OCI-LY1 (cell line): ENCODE measurements around the gene DNM2.

Experiments used
- H2AFZ ChIP-seq: fragments of 200-600 bp; sonication (generic), shearing (Covaris generic); 2 replicates; pipeline ENCODE4 v1.6.0; 2014; ENCODE audit warnings: antibody characterized with exemption, mild to moderate bottlenecking, low read length
- H3F3A ChIP-seq: fragments of 200-600 bp; sonication (generic), shearing (Covaris generic); 2 replicates; pipeline ENCODE4 v1.6.0; 2014; ENCODE audit warnings: mild to moderate bottlenecking, antibody characterized with exemption, low read length, moderate library complexity; ENCODE audit not compliant: insufficient read depth
- H3K27ac ChIP-seq: fragments of 200-600 bp; sonication (generic); 2 replicates; pipeline ENCODE4 v1.5.1; 2014; ENCODE audit warnings: low read length, mixed run types, mild to moderate bottlenecking, low read depth; ENCODE audit not compliant: poor library complexity, severe bottlenecking
- H3K27me3 ChIP-seq: fragments of 200-600 bp; sonication (generic); 2 replicates; pipeline ENCODE4 v1.6.0; 2014; ENCODE audit warnings: antibody characterized with exemption, mild to moderate bottlenecking, low read length, moderate library complexity; ENCODE audit not compliant: insufficient read depth
- H3K36me3 ChIP-seq: fragments of 200-600 bp; sonication (generic); 2 replicates; pipeline ENCODE4 v1.6.1; 2014; ENCODE audit warnings: mild to moderate bottlenecking, antibody characterized with exemption, low read length, moderate library complexity, mixed read lengths; ENCODE audit not compliant: insufficient read depth
- H3K4me1 ChIP-seq: fragments of 200-600 bp; sonication (generic); 2 replicates; pipeline ENCODE4 v1.5.1; 2014; ENCODE audit warnings: mild to moderate bottlenecking, low read length, moderate library complexity; ENCODE audit not compliant: insufficient read depth, severe bottlenecking
- H3K4me2 ChIP-seq: fragments of 200-600 bp; sonication (generic), shearing (Covaris generic); 2 replicates; pipeline ENCODE4 v1.6.1; 2014; ENCODE audit warnings: low read length
- H3K4me3 ChIP-seq: fragments of 200-600 bp; sonication (generic); 2 replicates; pipeline ENCODE4 v1.5.1; 2014; ENCODE audit warnings: low read length, low read depth, mild to moderate bottlenecking, mixed read lengths; ENCODE audit not compliant: poor library complexity, severe bottlenecking
- H3K79me2 ChIP-seq: fragments of 200-600 bp; shearing (Covaris generic); 2 replicates; pipeline ENCODE4 v1.6.1; 2016; ENCODE audit warnings: mixed run types, low read length, mixed read lengths; ENCODE audit not compliant: insufficient read depth
- H3K9ac ChIP-seq: fragments of 200-600 bp; sonication (generic), shearing (Covaris generic); 2 replicates; pipeline ENCODE4 v1.6.1; 2014; ENCODE audit warnings: mild to moderate bottlenecking, low read length, mixed read lengths
- H3K9me2 ChIP-seq: fragments of 200-600 bp; sonication (generic), shearing (Covaris generic); 2 replicates; pipeline ENCODE4 v1.6.1; 2014; ENCODE audit warnings: low read depth, mild to moderate bottlenecking, low read length, mixed read lengths
- H3K9me3 ChIP-seq: fragments of 200-600 bp; shearing (Covaris generic); 2 replicates; pipeline ENCODE4 v1.6.1; 2014; ENCODE audit warnings: low read length, mixed read lengths
- H4K20me1 ChIP-seq: fragments of 200-600 bp; sonication (generic), shearing (Covaris generic); 2 replicates; pipeline ENCODE4 v1.6.0; 2016; ENCODE audit warnings: mild to moderate bottlenecking, low read length; ENCODE audit not compliant: insufficient read depth
- CTCF ChIP-seq: fragments of 200-600 bp; sonication (generic), shearing (Covaris generic); IDR thresholded peaks from 2 replicates; pipeline ENCODE4 v1.5.1; 2017; ENCODE audit warnings: mild to moderate bottlenecking, antibody characterized with exemption, low read length, moderate library complexity, mixed read lengths
- EZH2 ChIP-seq: fragments of 200-600 bp; sonication (generic), shearing (Covaris generic); IDR thresholded peaks from 2 replicates; pipeline ENCODE4 v1.8.0; 2017; ENCODE audit warnings: borderline replicate concordance, mixed run types, mild to moderate bottlenecking, antibody characterized with exemption, low read length, moderate library complexity, mixed read lengths

Gene DNM2

GRCh38 chr19:10723591-10723990 is 5.7 kb downstream of the DNM2 start:
- peaks cover 35% of the 10 kb centered on the region for H3K4me1 ChIP-seq
- H3K4me3 ChIP-seq: no peak overlapping the region
- no peak overlapping the region for H2AFZ ChIP-seq
- no peak for TF ChIP-seq CTCF
- H4K20me1 ChIP-seq: no peaks in the 10 kb centered on the region
- no peaks in the 10 kb centered on the region for H3F3A ChIP-seq
- no peaks in the 10 kb centered on the region for H3K27me3 ChIP-seq
- no peak overlapping the region for H3K4me2 ChIP-seq
- H3K9me3 ChIP-seq: no peaks in the 10 kb centered on the region
- peaks cover 24% of the 10 kb centered on the region; the same call in 1 of the 2 replicates for H3K36me3 ChIP-seq
- H3K9me2 ChIP-seq: no peaks in the 10 kb centered on the region
- H3K9ac ChIP-seq: no peak overlapping the region
- H3K79me2 ChIP-seq: peaks cover 88% of the 10 kb centered on the region
- no peak overlapping the region for H3K27ac ChIP-seq

DNA sequence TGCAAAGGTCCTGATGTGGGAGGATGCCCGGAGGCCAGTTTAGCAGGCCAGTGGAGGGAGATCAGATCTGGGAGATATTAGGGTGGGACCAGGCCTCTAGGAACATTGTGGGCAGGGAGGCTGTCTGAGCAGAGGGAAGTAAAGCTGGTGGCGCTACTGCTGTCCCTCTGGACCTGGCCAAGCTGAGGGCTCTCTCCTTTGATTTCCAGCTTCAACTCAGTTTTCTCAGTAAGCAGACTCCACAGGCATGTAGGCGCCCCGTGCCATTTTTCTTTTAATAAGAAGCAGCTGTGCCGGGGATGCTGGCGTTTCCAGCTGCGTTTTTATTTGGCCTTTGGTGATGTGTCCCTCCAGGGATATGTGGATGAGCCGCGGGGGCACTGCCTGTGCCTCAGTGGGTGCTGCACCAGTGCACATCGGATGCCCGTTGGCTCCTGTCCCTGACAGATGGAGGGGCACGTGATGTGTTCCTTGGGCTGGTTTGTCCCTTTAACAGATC is 6.7 kb downstream of the DNM2 start:
- no peaks in the 10 kb centered on the region for H3K9me2 ChIP-seq
- H3K9me3 ChIP-seq: no peaks in the 10 kb centered on the region
- no peak overlapping the region for H3K4me2 ChIP-seq
- no peak overlapping the region for H3K4me3 ChIP-seq
- no peak overlapping the region for H3K27ac ChIP-seq
- H3K9ac ChIP-seq: no peak overlapping the region
- peaks cover 78% of the 10 kb centered on the region for H3K79me2 ChIP-seq
- TF ChIP-seq CTCF (no peak), EZH2 (no peak)
- H3K4me1 ChIP-seq: peaks cover 30% of the 10 kb centered on the region
- H4K20me1 ChIP-seq: no peaks in the 10 kb centered on the region
- peaks cover 24% of the 10 kb centered on the region; the same call in 1 of the 2 replicates for H3K36me3 ChIP-seq
- no peak overlapping the region for H2AFZ ChIP-seq
- H3F3A ChIP-seq: no peaks in the 10 kb centered on the region
- no peaks in the 10 kb centered on the region for H3K27me3 ChIP-seq

DNA sequence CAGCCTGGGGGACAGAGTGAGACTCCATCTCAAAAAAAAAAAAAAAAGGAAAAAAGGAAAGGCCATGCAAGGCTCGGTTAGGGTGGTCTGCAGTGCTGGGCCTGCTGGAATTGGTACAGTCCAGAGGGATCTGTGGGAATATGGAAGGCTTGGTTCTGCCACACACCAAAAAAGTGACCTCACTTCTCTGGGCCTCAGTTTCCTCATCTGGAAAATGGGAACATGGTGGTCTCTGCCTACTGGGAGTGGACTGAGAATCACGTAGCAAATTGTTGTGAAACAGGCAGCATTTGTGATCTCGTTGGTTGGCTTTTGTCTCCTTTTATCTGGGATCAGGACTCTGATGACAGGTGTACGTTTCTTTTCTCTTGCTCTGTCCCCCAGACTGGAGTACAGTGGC is 7.5 kb downstream of the DNM2 start:
- Histone ChIP-seq H3K9me3 (no peaks in the 10 kb centered on the region), H3K4me2 (no peak overlapping the region), H3K36me3 (peaks cover 22% of the 10 kb centered on the region; the same call in 1 of the 2 replicates), H3F3A (no peaks in the 10 kb centered on the region), H4K20me1 (no peaks in the 10 kb centered on the region), H3K79me2 (peaks cover 75% of the 10 kb centered on the region), H3K27ac (no peak overlapping the region), H3K9me2 (no peaks in the 10 kb centered on the region), H3K9ac (no peak overlapping the region), H2AFZ (no peak overlapping the region), H3K4me3 (no peak overlapping the region), H3K4me1 (peaks cover 35% of the 10 kb centered on the region), H3K27me3 (no peaks in the 10 kb centered on the region)
- TF ChIP-seq EZH2: no peak

GRCh38 chr19:10726268-10726667 is 8.4 kb downstream of the DNM2 start:
- Histone ChIP-seq H3K4me2 (no peak overlapping the region), H3K4me3 (no peak overlapping the region), H3K36me3 (peaks cover 17% of the 10 kb centered on the region; the same call in 1 of the 2 replicates), H3K79me2 (peaks cover 74% of the 10 kb centered on the region), H3K27me3 (no peaks in the 10 kb centered on the region), H3K9ac (no peak overlapping the region), H3K9me2 (no peaks in the 10 kb centered on the region), H3K27ac (no peak overlapping the region), H4K20me1 (no peaks in the 10 kb centered on the region), H3F3A (no peaks in the 10 kb centered on the region), H3K4me1 (peaks cover 43% of the 10 kb centered on the region), H2AFZ (no peak overlapping the region), H3K9me3 (no peaks in the 10 kb centered on the region)
- TF ChIP-seq CTCF (no peak), EZH2 (no peak)
